ENCODE results near the gene CKM. TPM values are rescaled to one million over a fixed set of nuclear protein-coding genes. Genes with fewer than 3 reads are reported as not detected.

CKM gene
- total and polyA plus RNA-seq, 2 of the 4 experiments (the other 2 are of a cell fraction) = not detected

- H2AFZ ChIP-seq (replicated peaks; ENCODE audit: low read length, poor library complexity) = no peak overlapping the region
- BruUV-seq (replicated peaks) = no TSS peak
- in situ Hi-C loops (cut with MboI; ENCODE audit: low sequenced_read_pairs) = no loop called here
- no peak overlapping the region for H3K27ac ChIP-seq (ENCODE audit: insufficient read depth, low read length)
- no peak overlapping the region for H2AK9ac ChIP-seq (replicated peaks; ENCODE audit: low read depth, low read length, poor library complexity)
- dilution Hi-C loops (cut with HindIII; ENCODE audit: low sequenced_read_pairs, unreplicated experiment) = no loop called here
- no peak for ATAC-seq (ENCODE audit: low read depth)
- no peak overlapping the region for H3K9ac ChIP-seq (ENCODE audit: low read depth, low read length)
- TF ChIP-seq MAZ (IDR thresholded peaks at IDR 0.05; ENCODE audit: borderline replicate concordance, low read depth, low read length) = no peak
- no peak for TF ChIP-seq MXI1 (IDR thresholded peaks at IDR 0.05; ENCODE audit: borderline replicate concordance, low read depth, low read length)
- TF ChIP-seq NFE2L2 (IDR thresholded peaks at IDR 0.05; ENCODE audit: low read depth, low read length) = no peak
- no peak for TF ChIP-seq CEBPB (IDR thresholded peaks at IDR 0.05; ENCODE audit: low read depth, low read length)
- no peak for TF ChIP-seq CHD1 (IDR thresholded peaks at IDR 0.05; ENCODE audit: low read depth, low read length)
- no peak for TF ChIP-seq CTCF (conservative IDR thresholded peaks at IDR 0.05; ENCODE audit: low read depth, low read length)
- no peak for TF ChIP-seq BHLHE40 (IDR thresholded peaks at IDR 0.05; ENCODE audit: low read depth, low read length)
- TF ChIP-seq POLR2A (IDR thresholded peaks at IDR 0.05; ENCODE audit: low read depth, low read length) = no peak
- no peak for TF ChIP-seq RAD21 (IDR thresholded peaks at IDR 0.05; ENCODE audit: low read length)
- no peak for TF ChIP-seq RFX5 (IDR thresholded peaks at IDR 0.05; ENCODE audit: low read depth, low read length)
- TF ChIP-seq USF2 (IDR thresholded peaks at IDR 0.05; ENCODE audit: low read depth, low read length) = no peak
- no peak for TF ChIP-seq RCOR1 (IDR thresholded peaks at IDR 0.05; ENCODE audit: insufficient replicate concordance, low read length)
- TF ChIP-seq ELK1 (IDR thresholded peaks at IDR 0.05; ENCODE audit: borderline replicate concordance, low read depth, low read length) = no peak
- no peak for TF ChIP-seq MAFK (IDR thresholded peaks at IDR 0.05; ENCODE audit: low read depth, low read length)
- TF ChIP-seq SMC3 (IDR thresholded peaks at IDR 0.05; ENCODE audit: low read depth, low read length) = no peak
- no peak for TF ChIP-seq FOS (IDR thresholded peaks at IDR 0.05; ENCODE audit: low read depth, low read length)
- H2BK15ac ChIP-seq (ENCODE audit: low read depth, low read length) = no peak overlapping the region
- ChIA-PET POLR2A (ENCODE audit: unreplicated experiment) (no interaction called here), CTCF (interaction anchor here (0.8 to 1.2 kb wide), 2 partner anchors 139 to 169 kb away, joined by 3 read pairs; no protein-coding TSS in a partner anchor)
- H2BK20ac ChIP-seq (ENCODE audit: low read depth, low read length) = no peak overlapping the region
- 79% methylated on average over 2 of the region's 6 CpGs; no CpG with 5 or more reads in 1 of the 2 experiments for WGBS, 2 experiments (ENCODE audit: extremely low coverage in 2 of 2, insufficient read length in 1 of 2)
- H3K56ac ChIP-seq (ENCODE audit: extremely low read depth, insufficient read depth, low read length) = no peak overlapping the region
- no peaks in the 10 kb centered on the region for H3K9me3 ChIP-seq (ENCODE audit: control insufficient read depth, insufficient read depth, low read length)
- no peak overlapping the region for H2BK5ac ChIP-seq (ENCODE audit: low read depth, low read length, poor library complexity, severe bottlenecking)
- no peaks in the 10 kb centered on the region for H4K20me1 ChIP-seq (ENCODE audit: insufficient read depth, low read length)
- no peak overlapping the region for H4K8ac ChIP-seq (ENCODE audit: low read depth in 2 of 2, low read length in 2 of 2)
- H3K36me3 ChIP-seq (ENCODE audit: control insufficient read depth, insufficient read depth, low read length) = no peaks in the 10 kb centered on the region
- H3K4me3 ChIP-seq (ENCODE audit: insufficient read depth, low read depth, low read length) = no peak overlapping the region
- no peak overlapping the region for H3K18ac ChIP-seq (ENCODE audit: low read depth, low read length)
- DNase-seq = no peak
- H4K91ac ChIP-seq (ENCODE audit: insufficient read depth, low read depth, low read length) = no peak overlapping the region
- intact Hi-C loops (cut with micrococcal nuclease) = loop anchor here (5.0 kb wide), 1 partner anchor 87 kb away; the partner anchor contains the start of gene MARK4
- no peak overlapping the region for H3K14ac ChIP-seq (replicated peaks; ENCODE audit: low read depth, low read length)
- peaks cover 17% of the 10 kb centered on the region for H3K27me3 ChIP-seq (ENCODE audit: control insufficient read depth, insufficient read depth, low read length)
- no peak overlapping the region for H2BK120ac ChIP-seq (ENCODE audit: low read depth, low read length)
- H3K4ac ChIP-seq (ENCODE audit: low read depth, low read length) = no peak overlapping the region
- H4K5ac ChIP-seq (ENCODE audit: low read depth, low read length) = no peak overlapping the region
- no peak overlapping the region for H3K4me2 ChIP-seq (ENCODE audit: low read depth, low read length)
- no peak overlapping the region for H2AK5ac ChIP-seq (ENCODE audit: low read depth, low read length)
- H3K79me1 ChIP-seq (ENCODE audit: low read depth in 1 of 2, low read length in 2 of 2) = no peaks in the 10 kb centered on the region
- H3K9me1 ChIP-seq (ENCODE audit: insufficient read depth, low read length) = no peaks in the 10 kb centered on the region
- no peaks in the 10 kb centered on the region for H3K4me1 ChIP-seq (ENCODE audit: control insufficient read depth, insufficient read depth, low read length)
- H3K23ac ChIP-seq (ENCODE audit: low read depth, low read length) = no peak overlapping the region
Measured at GRCh38 chr19:45339629-45340028, 17.0 kb upstream of the CKM start.

Data from IMR-90 (cell line).